ENCODE measurements around the gene ARL5C.

The ARL5C gene

DNA sequence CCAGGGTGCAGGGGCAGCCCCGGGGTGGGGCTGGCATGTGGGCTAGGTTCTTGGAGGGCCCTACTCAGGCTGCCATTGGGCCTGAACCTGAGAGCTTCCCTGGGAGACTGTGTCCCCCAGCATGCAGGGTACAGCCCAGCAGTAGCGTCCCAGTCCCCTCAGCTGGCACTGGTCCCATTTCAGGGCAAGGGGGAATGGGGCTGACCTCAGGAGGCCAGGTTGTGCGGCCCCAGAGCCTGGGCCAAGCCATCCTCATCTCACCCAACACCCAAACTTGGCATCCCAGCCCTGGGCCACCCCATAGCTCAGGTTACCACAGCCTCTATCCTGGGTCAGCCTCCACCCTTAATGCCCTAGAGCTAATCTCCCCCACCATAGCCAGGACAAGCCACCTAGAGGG, 20.8 kb downstream of the ARL5C start:
- Histone ChIP-seq H3K4me3 (ENCODE audit: insufficient read depth, low read length, poor library complexity, severe bottlenecking) (no peak overlapping the region), H4K20me1 (ENCODE audit: low read depth, low read length) (no peaks in the 10 kb centered on the region), H3K9me3 (ENCODE audit: insufficient read depth, low read length) (no peaks in the 10 kb centered on the region), H2AFZ (ENCODE audit: low read depth, low read length, severe bottlenecking) (no peak overlapping the region), H3K4me2 (ENCODE audit: low read depth, low read length, poor library complexity, severe bottlenecking) (no peak overlapping the region), H3K27me3 (ENCODE audit: low read length) (no peaks in the 10 kb centered on the region), H3F3A (ENCODE audit: insufficient read depth) (no peaks in the 10 kb centered on the region), H3K9me2 (replicated peaks; ENCODE audit: insufficient read depth, low read length) (no peaks in the 10 kb centered on the region), H3K9ac (ENCODE audit: low read length) (no peak overlapping the region), H3K79me2 (ENCODE audit: insufficient read depth, low read length) (no peaks in the 10 kb centered on the region), H3K27ac (ENCODE audit: low read depth, low read length) (no peak overlapping the region), H3K36me3 (ENCODE audit: low read length) (no peaks in the 10 kb centered on the region)
- no peak for TF ChIP-seq EZH2phosphoT487 (conservative IDR thresholded peaks at IDR 0.05; ENCODE audit: low read length)
- TF ChIP-seq, protein P1, sequence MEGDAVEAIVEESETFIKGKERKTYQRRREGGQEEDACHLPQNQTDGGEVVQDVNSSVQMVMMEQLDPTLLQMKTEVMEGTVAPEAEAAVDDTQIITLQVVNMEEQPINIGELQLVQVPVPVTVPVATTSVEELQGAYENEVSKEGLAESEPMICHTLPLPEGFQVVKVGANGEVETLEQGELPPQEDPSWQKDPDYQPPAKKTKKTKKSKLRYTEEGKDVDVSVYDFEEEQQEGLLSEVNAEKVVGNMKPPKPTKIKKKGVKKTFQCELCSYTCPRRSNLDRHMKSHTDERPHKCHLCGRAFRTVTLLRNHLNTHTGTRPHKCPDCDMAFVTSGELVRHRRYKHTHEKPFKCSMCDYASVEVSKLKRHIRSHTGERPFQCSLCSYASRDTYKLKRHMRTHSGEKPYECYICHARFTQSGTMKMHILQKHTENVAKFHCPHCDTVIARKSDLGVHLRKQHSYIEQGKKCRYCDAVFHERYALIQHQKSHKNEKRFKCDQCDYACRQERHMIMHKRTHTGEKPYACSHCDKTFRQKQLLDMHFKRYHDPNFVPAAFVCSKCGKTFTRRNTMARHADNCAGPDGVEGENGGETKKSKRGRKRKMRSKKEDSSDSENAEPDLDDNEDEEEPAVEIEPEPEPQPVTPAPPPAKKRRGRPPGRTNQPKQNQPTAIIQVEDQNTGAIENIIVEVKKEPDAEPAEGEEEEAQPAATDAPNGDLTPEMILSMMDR (IDR thresholded peaks at IDR 0.05; ENCODE audit: insufficient read depth, low read length, poor library complexity, severe bottlenecking), result no peak

DNA sequence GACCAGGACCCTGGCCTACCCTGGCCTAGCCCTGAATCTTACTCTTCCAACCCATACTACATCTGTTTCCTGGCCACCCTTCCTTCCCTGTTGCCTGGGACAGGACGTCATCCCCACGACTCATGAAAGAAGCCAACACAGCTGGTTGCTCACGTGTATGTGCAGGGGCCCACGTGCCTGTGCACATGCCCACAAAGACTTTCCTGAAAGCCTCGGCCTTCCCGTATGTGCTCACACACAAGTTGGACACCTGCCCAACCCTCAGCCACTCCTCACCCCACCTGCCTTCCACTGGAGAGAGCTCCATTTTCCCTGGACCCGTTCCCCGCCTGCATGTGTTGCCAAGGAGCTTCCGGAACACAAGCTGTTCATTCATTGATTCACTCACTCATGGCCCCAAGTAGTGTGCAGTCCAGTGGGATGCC, 21.5 kb downstream of the ARL5C start:
- Histone ChIP-seq H3K36me3 (ENCODE audit: low read length) (no peaks in the 10 kb centered on the region), H3F3A (ENCODE audit: insufficient read depth) (no peaks in the 10 kb centered on the region), H3K4me3 (ENCODE audit: insufficient read depth, low read length, poor library complexity, severe bottlenecking) (no peak overlapping the region), H3K9ac (ENCODE audit: low read length) (no peak overlapping the region), H3K79me2 (ENCODE audit: insufficient read depth, low read length) (no peaks in the 10 kb centered on the region), H3K9me3 (ENCODE audit: insufficient read depth, low read length) (no peaks in the 10 kb centered on the region), H3K27ac (ENCODE audit: low read depth, low read length) (no peak overlapping the region), H4K20me1 (ENCODE audit: low read depth, low read length) (no peaks in the 10 kb centered on the region), H2AFZ (ENCODE audit: low read depth, low read length, severe bottlenecking) (no peak overlapping the region), H3K4me2 (ENCODE audit: low read depth, low read length, poor library complexity, severe bottlenecking) (no peak overlapping the region), H3K9me2 (replicated peaks; ENCODE audit: insufficient read depth, low read length) (no peaks in the 10 kb centered on the region), H3K27me3 (ENCODE audit: low read length) (no peaks in the 10 kb centered on the region)
- TF ChIP-seq, protein P1 (IDR thresholded peaks at IDR 0.05; ENCODE audit: insufficient read depth, low read length, poor library complexity, severe bottlenecking), result no peak
- TF ChIP-seq EZH2phosphoT487 (conservative IDR thresholded peaks at IDR 0.05; ENCODE audit: low read length), result no peak

GRCh38 chr17:39143552-39144093, 22.3 kb downstream of the ARL5C start:
- H3K27me3 ChIP-seq (ENCODE audit: low read length), result no peaks in the 10 kb centered on the region
- no peaks in the 10 kb centered on the region for H3K9me3 ChIP-seq (ENCODE audit: insufficient read depth, low read length)
- no peak overlapping the region for H3K4me3 ChIP-seq (ENCODE audit: insufficient read depth, low read length, poor library complexity, severe bottlenecking)
- no peak overlapping the region for H3K9ac ChIP-seq (ENCODE audit: low read length)
- no peak for TF ChIP-seq EZH2phosphoT487 (conservative IDR thresholded peaks at IDR 0.05; ENCODE audit: low read length)
- TF ChIP-seq, protein P1 (IDR thresholded peaks at IDR 0.05; ENCODE audit: insufficient read depth, low read length, poor library complexity, severe bottlenecking), result no peak
- H3K79me2 ChIP-seq (ENCODE audit: insufficient read depth, low read length), result no peaks in the 10 kb centered on the region
- H4K20me1 ChIP-seq (ENCODE audit: low read depth, low read length), result no peaks in the 10 kb centered on the region
- no peaks in the 10 kb centered on the region for H3F3A ChIP-seq (ENCODE audit: insufficient read depth)
- H3K27ac ChIP-seq (ENCODE audit: low read depth, low read length), result no peak overlapping the region
- no peak overlapping the region for H2AFZ ChIP-seq (ENCODE audit: low read depth, low read length, severe bottlenecking)
- no peaks in the 10 kb centered on the region for H3K9me2 ChIP-seq (replicated peaks; ENCODE audit: insufficient read depth, low read length)
- no peak overlapping the region for H3K4me2 ChIP-seq (ENCODE audit: low read depth, low read length, poor library complexity, severe bottlenecking)
- no peaks in the 10 kb centered on the region for H3K36me3 ChIP-seq (ENCODE audit: low read length)

Data from SU-DHL-6 (cell line).